Right lobe of liver (tissue), 6 donors: ENCODE measurements around the gene RGS12. TPM values are rescaled to one million over a fixed set of nuclear protein-coding genes. Genes with fewer than 3 reads are reported as not detected.

ENCODE experiments used
- ATAC-seq, 4 donors: fragments of 200-7000 bp; cut with Tn5 transposase; one replicate each; pipeline ENCODE4 v1.9.1; 2020; ENCODE audit warnings: mild to moderate bottlenecking in 4 of 4, moderate library complexity in 4 of 4
- DNase-seq, 3 donors: peaks; one replicate each; pipeline ENCODE4 v3.0.0-alpha.2; 2020
- H3K27ac ChIP-seq, 3 donors: fragments of 200-600 bp; one replicate each; pipeline ENCODE4 v1.8.0; 2022
- H3K27me3 ChIP-seq, 2 donors: fragments of 200-600 bp; one replicate each; pipeline ENCODE4 v1.8.0; 2022
- H3K36me3 ChIP-seq, 4 donors: fragments of 200-600 bp; sonication (generic) in 1 of 4; one replicate each; pipeline versions ENCODE4 v1.5.1 to v1.8.0; 2017 to 2022; ENCODE audit warnings: control low read depth in 1 of 4
- H3K4me1 ChIP-seq, 4 donors: fragments of 200-600 bp; sonication (generic) in 1 of 4; one replicate each; pipeline versions ENCODE4 v1.5.1 to v1.8.0; 2017 to 2022; ENCODE audit warnings: control low read depth in 1 of 4
- H3K4me3 ChIP-seq, 3 donors: fragments of 200-600 bp; one replicate each; pipeline ENCODE4 v1.8.0; 2022
- H3K9me3 ChIP-seq, 4 donors: fragments of 200-600 bp; sonication (generic) in 1 of 4; one replicate each; pipeline versions ENCODE4 v1.5.1 to v1.8.0; 2017 to 2022; ENCODE audit warnings: control low read depth in 1 of 4
- CTCF ChIP-seq, 4 donors: fragments of 200-600 bp in 3 of 4; fragments of 450-650 bp in 1 of 4; IDR thresholded peaks; one replicate each; pipeline versions ENCODE4 v1.5.1 to v1.8.0; 2016 to 2022; ENCODE audit warnings: antibody characterized with exemption in 4 of 4, mild to moderate bottlenecking in 2 of 4
- POLR2A ChIP-seq: fragments of 450-650 bp; IDR thresholded peaks from one replicate; pipeline ENCODE4 v1.6.1; 2017; ENCODE audit warnings: antibody characterized with exemption, mild to moderate bottlenecking
- WGBS: methylation state at CpG from one replicate; pipeline ENCODE4 v1.1.6; 2018; ENCODE audit warnings: low coverage, low lambda C conversion rate; ENCODE audit not compliant: insufficient coverage; ENCODE audit errors: missing lambda C conversion rate; 5-methylcytosine and 5-hydroxymethylcytosine counted together
- intact Hi-C, 2 donors: fragments of 100-400 bp; cut with DNase I; formaldehyde crosslinking; loops; one replicate each; pipeline versions ENCODE4 v1.11.2 to v1.14.1; 2022
- total RNA-seq, 6 experiments: library from RNA; depleted of rRNA in 2 of 6; stranded (reverse); fragments of >200 nt in 2 of 6; fragmentation: NEBNext Ultra II Directional in 3 of 6; extraction: Animal tissue kit (Norgen Biotek cat#: 25700) in 3 of 6; gene quantifications; one replicate each; pipeline versions ENCODE4 v1.1.0 to v1.2.4, GENCODE V29; 2016 to 2023
- donor health status: DM: no; HTN: yes; CAD: no.
- donor health status: DM: no; HTN: no; CAD: no.
- donor health status: DM: no; HTN: no; CAD: no.
- donor health status: DM: no; HTN: yes; CAD: no.
- donor health status: DM: no; HTN: yes; CAD: no.

The RGS12 gene
- total RNA-seq, 6 experiments from 2014 or later: 15.0 to 29.6 (median 22.1) TPM

- no CpG with 5 or more reads among the region's 9 CpGs for WGBS
- peak in 2 of 3 donors; percentile 17 to 37 for DNase-seq
These were observed 35.7 kb upstream of the RGS12 start for GRCh38 chr4:3257103-3257555.

GRCh38 chr4:3257556-3258482, 35.0 kb upstream of the RGS12 start:
- peak in 1 of 3 donors; percentile 14 for DNase-seq
- intact Hi-C loops: no loop called here
- Histone ChIP-seq H3K36me3 (no peaks in the 10 kb centered on the region), H3K27ac (no peak overlapping the region), H3K4me3 (no peak overlapping the region), H3K4me1 (no peaks in the 10 kb centered on the region), H3K27me3 (no peaks in the 10 kb centered on the region), H3K9me3 (no peaks in the 10 kb centered on the region)
- no peak for ATAC-seq
- 92% methylated on average over 10 of the region's 29 CpGs for WGBS
- TF ChIP-seq CTCF (IDR thresholded peaks at IDR 0.05): no peak
- no peak for TF ChIP-seq POLR2A

More at GRCh38 chr4:3257103-3257555, 35.7 kb upstream of the RGS12 start:
- no peaks in the 10 kb centered on the region for H3K27me3 ChIP-seq
- H3K4me3 ChIP-seq: no peak overlapping the region
- TF ChIP-seq POLR2A (no peak), CTCF (IDR thresholded peaks at IDR 0.05) (no peak)
- intact Hi-C loops: no loop called here
- no peak overlapping the region for H3K27ac ChIP-seq
- ATAC-seq: no peak
- H3K9me3 ChIP-seq: no peaks in the 10 kb centered on the region
- no peaks in the 10 kb centered on the region for H3K36me3 ChIP-seq
- no peaks in the 10 kb centered on the region for H3K4me1 ChIP-seq

- no peaks in the 10 kb centered on the region for H3K36me3 ChIP-seq
- no peaks in the 10 kb centered on the region for H3K27me3 ChIP-seq
- intact Hi-C loops: no loop called here
- no peaks in the 10 kb centered on the region for H3K4me1 ChIP-seq
- H3K27ac ChIP-seq: no peak overlapping the region
- WGBS: 95% methylated on average over 11 of the region's 35 CpGs
- H3K4me3 ChIP-seq: no peak overlapping the region
- no peak for DNase-seq
- H3K9me3 ChIP-seq: no peaks in the 10 kb centered on the region
- no peak for ATAC-seq
- TF ChIP-seq CTCF (IDR thresholded peaks at IDR 0.05): no peak
- no peak for TF ChIP-seq POLR2A
These were observed 31.2 kb upstream of the RGS12 start for GRCh38 chr4:3261411-3262207.

GRCh38 chr4:3262208-3263052, 30.4 kb upstream of the RGS12 start:
- no peaks in the 10 kb centered on the region for H3K27me3 ChIP-seq
- peak in 1 of 4 donors; percentile 22 for ATAC-seq
- intact Hi-C loops: no loop called here
- H3K9me3 ChIP-seq: no peaks in the 10 kb centered on the region
- H3K36me3 ChIP-seq: no peaks in the 10 kb centered on the region
- H3K27ac ChIP-seq: no peak overlapping the region
- no peak overlapping the region for H3K4me3 ChIP-seq
- DNase-seq: no peak
- TF ChIP-seq CTCF (IDR thresholded peaks at IDR 0.05): no peak
- 93% methylated on average over 6 of the region's 23 CpGs for WGBS
- H3K4me1 ChIP-seq: no peaks in the 10 kb centered on the region
